ENCODE results near the gene KRTAP15-1.

The KRTAP15-1 gene

DNA sequence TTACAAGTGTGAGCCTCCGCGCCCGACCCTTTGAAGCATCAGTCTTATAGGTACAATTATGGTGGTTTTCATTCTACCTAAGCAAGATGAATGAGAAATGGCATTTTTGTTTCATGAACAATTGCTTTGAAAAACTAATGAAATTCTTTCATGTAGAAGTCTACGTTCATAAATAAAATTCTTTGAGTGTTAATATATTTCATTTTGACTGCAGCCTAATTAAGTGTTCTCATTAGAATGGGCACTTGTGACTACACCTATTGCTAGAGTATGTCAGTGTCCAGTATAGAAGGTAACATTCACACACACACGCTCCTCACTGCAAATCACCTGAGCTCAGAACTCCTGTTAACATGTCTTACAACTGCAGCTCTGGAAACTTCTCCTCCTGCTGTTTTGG lies at the start of gene KRTAP15-1:
TSS of gene KRTAP15-1 (plus strand) at position 301 of the 400 bp plus-strand sequence. CDS start at position 354, 53 bp downstream.
- Mint-ChIP-seq H3K4me3 (no peak within 1 kb of the TSS), H3K4me1 (no peaks in the 10 kb centered on the region), H3K9me3 (peaks cover 5 to 7% of the 10 kb centered on the region in 2 donors), H3K27me3 (no peaks in the 10 kb centered on the region), H3K27ac (no peak within 1 kb of the TSS), H3K36me3 (no peaks in the 10 kb centered on the region)
- DNase-seq = no peak
- ATAC-seq (replicated peaks) = no peak

DNA sequence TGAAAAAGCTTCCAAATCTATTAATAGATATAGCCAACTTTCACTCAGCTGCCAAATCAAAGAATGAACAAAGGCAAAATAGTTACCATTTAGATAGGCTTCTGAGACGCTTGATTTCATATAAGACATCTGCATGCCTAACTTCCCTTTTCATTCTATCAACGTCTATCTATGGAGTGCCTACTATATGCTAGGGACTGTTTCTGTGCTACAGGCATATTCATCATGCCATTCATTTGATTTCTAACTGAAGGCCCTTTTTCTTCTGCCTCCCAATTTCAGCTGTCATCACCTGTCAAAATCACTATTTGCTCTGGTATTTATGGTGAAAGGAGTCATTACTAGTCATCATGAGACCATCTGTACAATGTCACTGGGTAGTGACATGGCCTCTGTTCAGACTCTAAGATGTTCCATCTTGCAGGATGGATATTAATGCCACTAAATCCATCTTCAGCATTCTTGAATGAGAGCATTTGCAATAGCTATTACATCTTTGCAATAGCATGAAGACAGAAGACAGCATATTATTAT lies 48.5 kb upstream of the KRTAP15-1 start:
- no peaks in the 10 kb centered on the region for H3K36me3 Mint-ChIP-seq
- H3K4me1 Mint-ChIP-seq = no peaks in the 10 kb centered on the region
- H3K9me3 Mint-ChIP-seq = peaks cover 5 to 6% of the 10 kb centered on the region in 2 donors
- H3K27me3 Mint-ChIP-seq = no peaks in the 10 kb centered on the region
- no peak overlapping the region for H3K4me3 Mint-ChIP-seq
- no peak for DNase-seq
- no peak overlapping the region for H3K27ac Mint-ChIP-seq
- no peak for ATAC-seq (replicated peaks)

DNA sequence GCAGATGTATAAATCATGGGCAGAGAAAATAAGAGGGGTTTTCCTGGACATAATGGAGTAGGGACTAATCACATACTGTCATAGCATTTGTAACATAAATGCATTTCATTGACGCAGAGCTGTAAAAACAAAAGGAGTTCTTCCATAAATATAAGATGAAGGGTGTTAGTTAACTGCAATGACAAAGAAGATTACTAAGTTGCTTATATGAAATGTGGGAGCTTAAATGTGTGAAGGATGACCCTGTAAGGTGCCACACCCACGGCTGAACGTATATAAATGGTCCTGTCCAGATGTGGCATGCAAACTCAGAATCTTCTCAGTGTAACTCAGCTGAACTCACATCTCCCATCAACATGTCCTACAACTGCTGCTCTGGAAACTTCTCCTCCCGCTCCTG lies 44.3 kb upstream of the KRTAP15-1 start, which contains the start of gene KRTAP13-1:
TSS of gene KRTAP13-1 (plus strand) at position 301 of the 400 bp plus-strand sequence. CDS start at position 357, 56 bp downstream.
- H3K4me3 Mint-ChIP-seq = no peak within 1 kb of the TSS
- no peak for ATAC-seq (replicated peaks)

DNA sequence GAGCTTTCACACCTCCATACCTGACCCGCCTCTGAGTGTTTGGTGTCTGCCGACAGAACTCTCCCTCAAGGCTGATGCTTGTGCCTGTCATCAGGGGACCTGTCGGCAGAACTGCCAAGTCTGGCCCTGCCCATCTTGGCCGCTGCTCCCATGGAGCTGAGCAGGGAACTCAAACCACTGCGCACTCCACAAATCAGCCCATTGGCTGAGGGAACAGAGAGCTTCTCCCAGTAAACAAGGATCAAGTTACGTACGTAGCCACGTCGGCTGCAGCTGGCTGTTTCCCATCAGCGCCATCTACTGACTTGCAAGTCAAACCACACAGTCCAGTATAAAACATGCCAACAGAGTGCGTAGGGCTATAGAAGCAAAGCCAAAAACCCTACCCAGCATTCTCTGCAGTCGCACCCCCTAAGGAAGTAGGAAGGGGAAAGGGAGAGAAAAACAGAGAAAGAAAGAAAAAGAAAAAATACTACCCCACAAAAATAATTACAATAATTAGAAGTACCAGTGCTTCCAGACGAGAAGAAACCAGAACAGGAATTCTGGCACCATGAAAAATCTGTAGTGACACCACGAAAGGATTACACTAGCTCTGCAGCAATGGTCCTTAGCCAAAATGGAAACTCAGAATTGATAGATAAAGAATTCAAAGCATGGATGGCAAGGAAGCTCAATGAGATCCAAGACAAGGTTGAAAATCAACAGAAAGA lies 31.1 kb upstream of the KRTAP15-1 start:
- H3K4me3 Mint-ChIP-seq = peak overlapping the region in 1 of 2 donors; percentile 15
- H3K4me1 Mint-ChIP-seq = no peaks in the 10 kb centered on the region
- H3K27me3 Mint-ChIP-seq = peaks cover 0 to 7% of the 10 kb centered on the region in 2 donors
- ATAC-seq (replicated peaks) (peak; percentile 42 to 52), DNase-seq (no peak)
- no peak overlapping the region for H3K27ac Mint-ChIP-seq
- peaks cover 0 to 4% of the 10 kb centered on the region in 2 donors for H3K36me3 Mint-ChIP-seq
- H3K9me3 Mint-ChIP-seq = peaks cover 6 to 9% of the 10 kb centered on the region in 2 donors

More for the DNA sequence above, 44.3 kb upstream of the KRTAP15-1 start, which contains the start of gene KRTAP13-1:
- no peak for DNase-seq
- no peak within 1 kb of the TSS for H3K27ac Mint-ChIP-seq
- no peaks in the 10 kb centered on the region for H3K4me1 Mint-ChIP-seq
- no peaks in the 10 kb centered on the region for H3K36me3 Mint-ChIP-seq
- peaks cover 0 to 1% of the 10 kb centered on the region in 2 donors for H3K9me3 Mint-ChIP-seq
- H3K27me3 Mint-ChIP-seq = no peaks in the 10 kb centered on the region

- Mint-ChIP-seq H3K27me3 (no peaks in the 10 kb centered on the region), H3K4me1 (no peaks in the 10 kb centered on the region), H3K27ac (no peak overlapping the region), H3K4me3 (no peak overlapping the region), H3K36me3 (no peaks in the 10 kb centered on the region), H3K9me3 (peaks cover 0 to 2% of the 10 kb centered on the region in 2 donors)
- DNase-seq (no peak), ATAC-seq (replicated peaks) (no peak)
Measured at GRCh38 chr21:30415993-30416392, 24.1 kb upstream of the KRTAP15-1 start.

DNA sequence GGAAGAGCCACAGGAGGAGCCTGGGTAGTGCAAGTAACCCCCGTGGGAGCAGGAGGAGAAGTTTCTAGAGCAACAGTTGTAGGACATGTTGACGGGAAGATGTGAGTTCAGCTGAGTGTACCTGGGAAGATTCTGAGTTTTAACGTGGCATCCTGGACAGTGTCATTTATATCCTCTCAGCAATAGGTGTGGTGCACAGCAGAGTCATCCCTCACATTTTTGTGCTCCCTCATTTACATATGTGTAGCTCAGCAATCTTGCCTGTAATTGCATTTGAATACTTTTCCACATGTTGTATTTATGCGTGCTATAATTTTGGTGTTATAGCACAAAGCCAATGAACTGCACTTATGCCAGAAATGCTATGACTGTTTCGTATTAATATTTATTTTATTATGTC lies 14.2 kb upstream of the KRTAP15-1 start, which contains the start of gene KRTAP13-3:
TSS of gene KRTAP13-3 (minus strand) at position 101 of the 400 bp plus-strand sequence. CDS start at position 87, 14 bp downstream.
- H3K4me3 Mint-ChIP-seq = no peak within 1 kb of the TSS
- H3K27ac Mint-ChIP-seq = no peak within 1 kb of the TSS
- peaks cover 0 to 7% of the 10 kb centered on the region in 2 donors for H3K9me3 Mint-ChIP-seq
- ATAC-seq (replicated peaks) = no peak
- H3K27me3 Mint-ChIP-seq = no peaks in the 10 kb centered on the region
- H3K4me1 Mint-ChIP-seq = no peaks in the 10 kb centered on the region
- DNase-seq = no peak
- H3K36me3 Mint-ChIP-seq = no peaks in the 10 kb centered on the region

- H3K27ac Mint-ChIP-seq = no peak overlapping the region
- H3K36me3 Mint-ChIP-seq = no peaks in the 10 kb centered on the region
- no peak for DNase-seq
- no peak overlapping the region for H3K4me3 Mint-ChIP-seq
- no peaks in the 10 kb centered on the region for H3K4me1 Mint-ChIP-seq
- no peak for ATAC-seq (replicated peaks)
- H3K27me3 Mint-ChIP-seq = no peaks in the 10 kb centered on the region
- peaks cover 0 to 7% of the 10 kb centered on the region in 2 donors for H3K9me3 Mint-ChIP-seq
Measured at GRCh38 chr21:30426731-30427130, 13.3 kb upstream of the KRTAP15-1 start.

GRCh38 chr21:30430170-30430655 lies 9.9 kb upstream of the KRTAP15-1 start, which contains the start of gene KRTAP13-4:
KRTAP13-4 (plus strand) TSS chr21:30430220; CDS start chr21:30430276, 56 bp downstream.
- Mint-ChIP-seq H3K36me3 (no peaks in the 10 kb centered on the region), H3K4me1 (no peaks in the 10 kb centered on the region), H3K27me3 (no peaks in the 10 kb centered on the region), H3K4me3 (no peak within 1 kb of the TSS), H3K27ac (no peak within 1 kb of the TSS), H3K9me3 (peaks cover 0 to 5% of the 10 kb centered on the region in 2 donors)
- ATAC-seq (replicated peaks) = no peak
- no peak for DNase-seq

- Mint-ChIP-seq H3K27ac (no peak overlapping the region), H3K4me1 (no peaks in the 10 kb centered on the region), H3K27me3 (no peaks in the 10 kb centered on the region), H3K36me3 (no peaks in the 10 kb centered on the region), H3K9me3 (peaks cover 0 to 1% of the 10 kb centered on the region in 2 donors), H3K4me3 (no peak overlapping the region)
- no peak for DNase-seq
- peak; percentile 63 to 72 for ATAC-seq (replicated peaks)
Measured at GRCh38 chr21:30434033-30434631, 5.9 kb upstream of the KRTAP15-1 start.

DNA sequence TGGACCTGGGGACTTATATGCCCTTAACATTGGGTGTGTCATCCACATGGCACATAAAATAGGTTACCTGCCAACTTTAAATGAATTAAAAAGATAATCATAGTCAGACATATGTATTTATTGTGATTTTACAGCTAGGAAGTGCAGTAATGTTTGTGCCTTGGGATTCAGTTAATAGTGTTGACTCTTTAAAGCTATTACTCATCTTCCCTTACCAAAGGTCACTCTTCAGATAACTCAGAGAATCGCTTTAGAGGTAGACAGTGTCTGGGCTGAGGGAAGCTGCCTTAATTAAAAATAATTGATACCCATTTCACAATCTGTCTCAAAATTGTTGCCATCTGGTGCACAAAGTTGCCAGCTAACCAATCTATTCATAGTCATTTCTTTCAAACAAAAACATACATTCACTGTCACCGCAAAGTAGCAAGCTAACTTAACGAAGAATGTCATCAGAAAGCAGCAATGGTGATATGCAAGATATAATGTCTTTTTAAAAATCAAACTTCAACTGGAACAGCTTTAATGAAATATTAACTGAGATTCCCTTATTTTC lies 3.0 kb upstream of the KRTAP15-1 start:
- Mint-ChIP-seq H3K9me3 (peaks cover 0 to 5% of the 10 kb centered on the region in 2 donors), H3K27ac (no peak overlapping the region), H3K4me3 (no peak overlapping the region), H3K27me3 (no peaks in the 10 kb centered on the region), H3K36me3 (no peaks in the 10 kb centered on the region), H3K4me1 (no peaks in the 10 kb centered on the region)
- ATAC-seq (replicated peaks) (no peak), DNase-seq (no peak)

GRCh38 chr21:30443226-30443625 lies 3.2 kb downstream of the KRTAP15-1 start:
- Mint-ChIP-seq H3K9me3 (peaks cover 5 to 7% of the 10 kb centered on the region in 2 donors), H3K4me1 (no peaks in the 10 kb centered on the region), H3K27ac (no peak overlapping the region), H3K36me3 (no peaks in the 10 kb centered on the region), H3K4me3 (no peak overlapping the region), H3K27me3 (no peaks in the 10 kb centered on the region)
- DNase-seq = no peak
- no peak for ATAC-seq (replicated peaks)

GRCh38 chr21:30444204-30444603 lies 4.1 kb downstream of the KRTAP15-1 start:
- no peak for DNase-seq
- no peak for ATAC-seq (replicated peaks)
- Mint-ChIP-seq H3K9me3 (peaks cover 5 to 7% of the 10 kb centered on the region in 2 donors), H3K4me3 (no peak overlapping the region), H3K4me1 (no peaks in the 10 kb centered on the region), H3K27ac (no peak overlapping the region), H3K27me3 (no peaks in the 10 kb centered on the region), H3K36me3 (no peaks in the 10 kb centered on the region)

- Mint-ChIP-seq H3K27me3 (no peaks in the 10 kb centered on the region), H3K9me3 (peaks cover 2 to 7% of the 10 kb centered on the region in 2 donors), H3K36me3 (no peaks in the 10 kb centered on the region), H3K4me1 (no peaks in the 10 kb centered on the region), H3K4me3 (no peak overlapping the region), H3K27ac (no peak overlapping the region)
- ATAC-seq (replicated peaks) (no peak), DNase-seq (no peak)
Measured at GRCh38 chr21:30447056-30447455, 7.0 kb downstream of the KRTAP15-1 start.

- Mint-ChIP-seq H3K27me3 (no peaks in the 10 kb centered on the region), H3K27ac (no peak overlapping the region), H3K4me3 (no peak overlapping the region), H3K4me1 (no peaks in the 10 kb centered on the region), H3K9me3 (peaks cover 0 to 2% of the 10 kb centered on the region in 2 donors), H3K36me3 (no peaks in the 10 kb centered on the region)
- DNase-seq (no peak), ATAC-seq (replicated peaks) (no peak)
Measured at GRCh38 chr21:30448514-30448913, 8.4 kb downstream of the KRTAP15-1 start.
